ENCODE measurements around the gene TM4SF5.
"Not testable (repeated sequence)": the region's sequence is repeated elsewhere in the genome, so short reads cannot be mapped to it uniquely, and the experiment has no call there.

Gene TM4SF5

GRCh38 chr17:4815043-4815675, 43.5 kb downstream of the TM4SF5 start:
- DNase-seq = peak; percentile 28 to 41

GRCh38 chr17:4816826-4817225, 45.1 kb downstream of the TM4SF5 start:
- TF ChIP-seq GATA1 (IDR thresholded peaks at IDR 0.05; ENCODE audit: low read depth, low read length) (no peak), POLR2A (IDR thresholded peaks at IDR 0.05; ENCODE audit: low read length) (no peak)
- no peak for DNase-seq

More at GRCh38 chr17:4815043-4815675, 43.5 kb downstream of the TM4SF5 start:
- no peak for TF ChIP-seq POLR2A (IDR thresholded peaks at IDR 0.05; ENCODE audit: low read length)
- no peak for TF ChIP-seq GATA1 (IDR thresholded peaks at IDR 0.05; ENCODE audit: low read depth, low read length)

- TF ChIP-seq GATA1 (IDR thresholded peaks at IDR 0.05; ENCODE audit: low read depth, low read length) = no peak
- no peak for TF ChIP-seq POLR2A (IDR thresholded peaks at IDR 0.05; ENCODE audit: low read length)
- DNase-seq = no peak
These were observed 46.6 kb downstream of the TM4SF5 start for GRCh38 chr17:4818276-4818675.

GRCh38 chr17:4822835-4823234, 51.1 kb downstream of the TM4SF5 start:
- DNase-seq = no peak
- no peak for TF ChIP-seq POLR2A (IDR thresholded peaks at IDR 0.05; ENCODE audit: low read length)
- TF ChIP-seq GATA1 (IDR thresholded peaks at IDR 0.05; ENCODE audit: low read depth, low read length) = no peak

- no peak for DNase-seq
- no peak for TF ChIP-seq GATA1 (IDR thresholded peaks at IDR 0.05; ENCODE audit: low read depth, low read length)
- TF ChIP-seq POLR2A (IDR thresholded peaks at IDR 0.05; ENCODE audit: low read length) = no peak
These were observed 51.8 kb downstream of the TM4SF5 start for GRCh38 chr17:4823373-4824089.

GRCh38 chr17:4827399-4827798, 55.7 kb downstream of the TM4SF5 start:
- TF ChIP-seq POLR2A (IDR thresholded peaks at IDR 0.05; ENCODE audit: low read length) (no peak), GATA1 (IDR thresholded peaks at IDR 0.05; ENCODE audit: low read depth, low read length) (no peak)
- DNase-seq = no peak

- DNase-seq = not testable (repeated sequence)
These were observed 61.1 kb downstream of the TM4SF5 start for GRCh38 chr17:4832829-4833177.
